Measurements from ENCODE around the gene CUX1. TPM values are rescaled to one million over a fixed set of nuclear protein-coding genes. Genes with fewer than 3 reads are reported as not detected.

The CUX1 gene
- total and polyA plus RNA-seq, 12 donors, result 34.5 to 176 (median 145) TPM

GRCh38 chr7:101947899-101948298, 130.5 kb downstream of the CUX1 start:
- Histone ChIP-seq H3K4me1 (peaks cover 15 to 82% (median 58%) of the 10 kb centered on the region in 9 donors), H3K9me3 (no peaks in the 10 kb centered on the region), H3K4me3 (no peak overlapping the region), H3K36me3 (no peaks in the 10 kb centered on the region), H3K27me3 (no peaks in the 10 kb centered on the region), H3K27ac (peak overlapping the region; percentile 63 to 87 (median 76))
- 16 to 26% methylated on average over 10 of the region's 10 CpGs for WGBS, 2 donors
- intact Hi-C loops (cut with DNase I), result loop anchor here in 1 of 10 donors (5.0 kb wide), 1 partner anchor 66 kb away; no protein-coding TSS in a partner anchor
- peak; percentile 77 to 85 for DNase-seq
- TF ChIP-seq CTCF (IDR thresholded peaks at IDR 0.05), result no peak
- ATAC-seq, result peak in 7 of 8 donors; percentile 40 to 81 (median 79)

GRCh38 chr7:101948650-101949049, 131.2 kb downstream of the CUX1 start:
- H3K27ac ChIP-seq, result peak overlapping the region; percentile 63 to 87 (median 76)
- no peak for TF ChIP-seq CTCF (IDR thresholded peaks at IDR 0.05)
- no peak overlapping the region for H3K4me3 ChIP-seq
- H3K27me3 ChIP-seq, result no peaks in the 10 kb centered on the region
- DNase-seq (no peak), ATAC-seq (peak in 3 of 8 donors; percentile 19 to 48 (median 26))
- H3K36me3 ChIP-seq, result no peaks in the 10 kb centered on the region
- 57 to 68% methylated on average over 4 of the region's 4 CpGs for WGBS, 2 donors
- intact Hi-C loops (cut with DNase I), result loop anchor here in 1 of 10 donors (5.0 kb wide), 1 partner anchor 66 kb away; no protein-coding TSS in a partner anchor
- peaks cover 15 to 82% (median 59%) of the 10 kb centered on the region in 9 donors for H3K4me1 ChIP-seq
- no peaks in the 10 kb centered on the region for H3K9me3 ChIP-seq

GRCh38 chr7:101950450-101951119, 133.2 kb downstream of the CUX1 start:
- H3K27me3 ChIP-seq, result no peaks in the 10 kb centered on the region
- no peaks in the 10 kb centered on the region for H3K9me3 ChIP-seq
- peak in 2 of 9 donors; percentile 9 to 15 for TF ChIP-seq CTCF (IDR thresholded peaks at IDR 0.05)
- peaks cover 12 to 82% (median 56%) of the 10 kb centered on the region in 9 donors for H3K4me1 ChIP-seq
- 73 to 76% methylated on average over 4 of the region's 4 CpGs for WGBS, 2 donors
- H3K4me3 ChIP-seq, result no peak overlapping the region
- intact Hi-C loops (cut with DNase I), result no loop called here
- H3K27ac ChIP-seq, result peak overlapping the region in 6 of 10 donors; percentile 37 to 82 (median 47)
- ATAC-seq (no peak), DNase-seq (no peak)
- no peaks in the 10 kb centered on the region for H3K36me3 ChIP-seq

GRCh38 chr7:101951757-101952156, 134.3 kb downstream of the CUX1 start:
- intact Hi-C loops (cut with DNase I), result no loop called here
- DNase-seq (no peak), ATAC-seq (no peak)
- Histone ChIP-seq H3K4me1 (peaks cover 12 to 81% (median 58%) of the 10 kb centered on the region in 9 donors), H3K27me3 (no peaks in the 10 kb centered on the region), H3K27ac (peak overlapping the region in 3 of 10 donors; percentile 70 to 88 (median 82)), H3K36me3 (no peaks in the 10 kb centered on the region), H3K9me3 (no peaks in the 10 kb centered on the region), H3K4me3 (no peak overlapping the region)
- TF ChIP-seq CTCF (IDR thresholded peaks at IDR 0.05), result no peak
- WGBS, 2 donors, result 95% methylated on average over 6 of the region's 6 CpGs

Measured in heart right ventricle (tissue), 16 donors.